Lower lobe of right lung (tissue), 2 donors: Measurements from ENCODE around the gene LTBP1. TPM values are rescaled to one million over a fixed set of nuclear protein-coding genes. Genes with fewer than 3 reads are reported as not detected.
A peak's percentile ranks its signal among the peaks of the same experiment; 100 is the strongest.

ENCODE experiments used
- ATAC-seq, 2 donors: fragments of 200-7000 bp; cut with Tn5 transposase; one replicate each; pipeline ENCODE4 v1.9.1; 2020 to 2022; ENCODE audit warnings: mild to moderate bottlenecking in 2 of 2, moderate library complexity in 2 of 2
- DNase-seq: peaks from one replicate; pipeline ENCODE4 v3.0.0-alpha.2; 2020
- H3K27ac ChIP-seq: fragments of 200-600 bp; one replicate; pipeline ENCODE4 v1.8.0; 2022
- H3K27me3 ChIP-seq: fragments of 200-600 bp; one replicate; pipeline ENCODE4 v1.8.0; 2022; ENCODE audit warnings: low read depth
- H3K36me3 ChIP-seq: fragments of 200-600 bp; one replicate; pipeline ENCODE4 v1.8.0; 2022; ENCODE audit warnings: mild to moderate bottlenecking
- H3K4me1 ChIP-seq: fragments of 200-600 bp; one replicate; pipeline ENCODE4 v1.8.0; 2022
- H3K4me3 ChIP-seq: fragments of 200-600 bp; one replicate; pipeline ENCODE4 v1.8.0; 2022; ENCODE audit warnings: mild to moderate bottlenecking
- H3K9me3 ChIP-seq: fragments of 200-600 bp; one replicate; pipeline ENCODE4 v1.8.0; 2022
- intact Hi-C: fragments of 100-400 bp; cut with DNase I; formaldehyde crosslinking; loops from one replicate; pipeline ENCODE4 v1.11.0; 2022
- total RNA-seq: library from RNA; stranded (reverse); fragmentation: NEBNext Ultra II Directional; extraction: Animal tissue kit (Norgen Biotek cat#: 25700); gene quantifications from one replicate; pipeline ENCODE4 v1.2.1, GENCODE V29; 2021
- TF ChIP-seq, protein P1 (sequence below): fragments of 200-600 bp; IDR thresholded peaks from one replicate; pipeline ENCODE4 v1.8.0; 2022; ENCODE audit warnings: antibody characterized with exemption, mild to moderate bottlenecking
- donor health status: DM: no; HTN: yes; CAD: no; lungs with severe emphysema.

LTBP1 gene
- total RNA-seq, 1 donor from 2014 or later = 34.7 TPM

DNA sequence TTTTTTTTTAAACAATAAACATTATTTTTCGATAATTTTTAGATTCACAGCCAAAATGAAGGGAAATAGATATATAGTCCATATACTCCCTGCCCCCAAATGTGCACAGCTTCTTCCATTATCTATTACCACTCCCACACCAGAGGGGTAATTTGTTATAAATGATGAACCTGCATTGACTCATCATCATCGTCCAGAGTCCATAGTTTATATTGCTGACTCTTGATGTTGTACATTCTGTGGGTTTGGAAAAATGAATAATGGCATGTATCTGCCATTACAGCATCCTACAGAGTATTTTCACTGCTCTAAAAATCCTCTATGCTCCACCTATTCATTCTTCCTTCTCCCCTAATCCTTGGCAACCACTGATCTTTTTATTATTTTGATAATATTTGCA lies 121.5 kb downstream of the LTBP1 start:
- no peaks in the 10 kb centered on the region for H3K27me3 ChIP-seq
- TF ChIP-seq, protein P1, sequence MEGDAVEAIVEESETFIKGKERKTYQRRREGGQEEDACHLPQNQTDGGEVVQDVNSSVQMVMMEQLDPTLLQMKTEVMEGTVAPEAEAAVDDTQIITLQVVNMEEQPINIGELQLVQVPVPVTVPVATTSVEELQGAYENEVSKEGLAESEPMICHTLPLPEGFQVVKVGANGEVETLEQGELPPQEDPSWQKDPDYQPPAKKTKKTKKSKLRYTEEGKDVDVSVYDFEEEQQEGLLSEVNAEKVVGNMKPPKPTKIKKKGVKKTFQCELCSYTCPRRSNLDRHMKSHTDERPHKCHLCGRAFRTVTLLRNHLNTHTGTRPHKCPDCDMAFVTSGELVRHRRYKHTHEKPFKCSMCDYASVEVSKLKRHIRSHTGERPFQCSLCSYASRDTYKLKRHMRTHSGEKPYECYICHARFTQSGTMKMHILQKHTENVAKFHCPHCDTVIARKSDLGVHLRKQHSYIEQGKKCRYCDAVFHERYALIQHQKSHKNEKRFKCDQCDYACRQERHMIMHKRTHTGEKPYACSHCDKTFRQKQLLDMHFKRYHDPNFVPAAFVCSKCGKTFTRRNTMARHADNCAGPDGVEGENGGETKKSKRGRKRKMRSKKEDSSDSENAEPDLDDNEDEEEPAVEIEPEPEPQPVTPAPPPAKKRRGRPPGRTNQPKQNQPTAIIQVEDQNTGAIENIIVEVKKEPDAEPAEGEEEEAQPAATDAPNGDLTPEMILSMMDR = no peak
- no peaks in the 10 kb centered on the region for H3K4me1 ChIP-seq
- no peaks in the 10 kb centered on the region for H3K9me3 ChIP-seq
- intact Hi-C loops = no loop called here
- no peak overlapping the region for H3K27ac ChIP-seq
- no peak for ATAC-seq
- no peak overlapping the region for H3K4me3 ChIP-seq
- H3K36me3 ChIP-seq = no peaks in the 10 kb centered on the region
- no peak for DNase-seq

DNA sequence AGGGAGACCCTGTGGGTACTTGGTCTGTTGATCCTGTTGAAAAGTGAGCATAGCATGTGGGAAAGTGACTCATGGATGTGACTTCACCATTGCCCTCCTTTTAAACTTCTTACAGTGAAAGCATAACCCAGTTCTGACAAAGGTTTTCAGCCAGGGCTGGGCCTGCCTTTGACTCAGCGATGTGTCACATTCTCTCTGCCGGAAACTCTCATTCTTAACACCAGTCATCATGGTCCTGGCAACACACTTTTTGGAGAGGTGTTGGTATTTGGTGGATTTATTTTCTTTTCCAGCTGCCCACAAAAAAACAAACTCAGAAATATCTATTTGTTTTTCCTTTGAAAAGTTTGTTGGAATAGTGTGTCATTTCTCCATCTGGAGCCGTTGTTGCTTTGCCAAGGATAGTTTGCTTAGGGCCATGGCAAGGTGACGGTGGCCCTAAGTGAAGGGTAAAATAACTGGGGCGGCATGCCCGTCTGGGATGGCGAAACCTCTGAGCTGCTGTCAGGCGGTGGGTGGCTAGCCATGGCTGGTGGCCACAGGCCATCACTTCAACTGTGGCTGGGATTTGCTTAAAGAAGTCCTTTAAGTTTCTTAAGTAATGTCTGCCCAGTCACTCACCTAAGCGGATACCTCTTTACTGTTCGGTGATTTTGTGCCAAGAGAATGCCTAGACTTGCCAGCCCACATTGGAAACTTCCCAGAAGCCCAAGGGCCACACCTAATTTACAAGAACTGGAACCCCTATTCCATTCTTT lies 123.3 kb downstream of the LTBP1 start:
- Histone ChIP-seq H3K4me3 (no peak overlapping the region), H3K27me3 (no peaks in the 10 kb centered on the region), H3K36me3 (no peaks in the 10 kb centered on the region), H3K9me3 (no peaks in the 10 kb centered on the region), H3K4me1 (no peaks in the 10 kb centered on the region), H3K27ac (no peak overlapping the region)
- intact Hi-C loops = no loop called here
- DNase-seq = no peak
- ATAC-seq = peak; percentile 76 to 78
- TF ChIP-seq, protein P1 = no peak

DNA sequence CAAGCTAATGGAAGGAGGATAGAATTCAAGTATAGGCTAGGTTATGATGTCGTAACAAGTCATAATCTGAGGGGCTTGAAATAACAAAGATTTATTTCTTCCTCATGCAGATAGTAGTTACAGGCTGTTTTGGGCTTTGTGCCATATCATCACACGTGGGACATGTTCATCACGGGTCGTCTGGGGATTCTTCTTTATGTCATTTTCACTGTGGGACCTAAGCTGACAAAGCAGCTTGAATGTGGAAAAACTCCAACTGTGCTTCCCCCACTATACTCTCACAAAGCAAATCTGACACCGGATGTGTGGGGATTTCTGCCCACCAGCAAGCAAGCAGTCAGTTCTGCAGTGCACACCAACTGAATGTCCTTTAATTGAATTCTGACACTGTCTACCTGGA lies 124.8 kb downstream of the LTBP1 start:
- no peaks in the 10 kb centered on the region for H3K27me3 ChIP-seq
- H3K36me3 ChIP-seq = no peaks in the 10 kb centered on the region
- ATAC-seq (no peak), DNase-seq (no peak)
- H3K9me3 ChIP-seq = no peaks in the 10 kb centered on the region
- H3K4me1 ChIP-seq = no peaks in the 10 kb centered on the region
- TF ChIP-seq, protein P1 = no peak
- intact Hi-C loops = no loop called here
- H3K27ac ChIP-seq = no peak overlapping the region
- H3K4me3 ChIP-seq = no peak overlapping the region

DNA sequence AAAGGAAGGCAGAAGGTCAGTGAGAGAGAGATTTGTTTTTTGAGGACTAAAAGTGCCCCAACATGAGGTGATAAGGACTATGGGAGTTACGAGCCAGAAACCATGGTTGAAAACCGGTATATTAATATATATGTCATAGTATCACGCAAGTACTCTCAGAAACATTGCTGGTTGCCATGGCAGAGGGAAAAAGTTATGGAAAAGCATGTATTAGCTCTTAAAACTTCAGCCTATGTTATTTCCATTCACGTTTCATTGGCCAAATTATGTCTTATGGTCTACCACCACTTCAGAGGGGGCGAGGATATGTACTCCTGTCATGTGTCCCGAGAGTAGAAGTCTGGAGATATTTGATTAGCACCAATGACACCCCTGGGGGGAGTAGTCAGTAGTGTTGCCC lies 125.9 kb downstream of the LTBP1 start:
- no peak overlapping the region for H3K4me3 ChIP-seq
- ATAC-seq = no peak
- no peaks in the 10 kb centered on the region for H3K9me3 ChIP-seq
- H3K27me3 ChIP-seq = no peaks in the 10 kb centered on the region
- TF ChIP-seq, protein P1 = no peak
- no peaks in the 10 kb centered on the region for H3K4me1 ChIP-seq
- no peak for DNase-seq
- intact Hi-C loops = no loop called here
- H3K36me3 ChIP-seq = no peaks in the 10 kb centered on the region
- no peak overlapping the region for H3K27ac ChIP-seq

DNA sequence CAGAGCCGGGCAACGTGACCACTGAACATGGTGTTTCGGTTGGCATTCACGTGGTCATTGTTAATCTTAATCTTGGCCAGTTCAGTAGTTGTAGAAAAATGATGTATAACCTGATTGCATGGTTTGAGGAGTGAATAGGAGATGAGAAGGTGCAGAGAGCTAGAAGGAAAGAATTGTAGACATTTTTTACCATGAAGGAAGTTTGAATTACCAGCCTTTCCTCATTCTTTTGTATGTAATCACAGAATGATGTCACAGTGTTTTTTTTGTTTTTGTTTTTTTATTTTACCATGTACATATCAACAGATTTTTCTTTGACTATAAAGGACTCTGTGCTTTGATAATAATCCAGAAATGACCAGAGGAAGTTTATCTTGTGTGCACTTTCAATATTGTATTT lies 126.3 kb downstream of the LTBP1 start:
- DNase-seq = no peak
- Histone ChIP-seq H3K4me1 (no peaks in the 10 kb centered on the region), H3K27me3 (no peaks in the 10 kb centered on the region), H3K36me3 (no peaks in the 10 kb centered on the region), H3K4me3 (no peak overlapping the region), H3K9me3 (no peaks in the 10 kb centered on the region), H3K27ac (no peak overlapping the region)
- no peak for ATAC-seq
- intact Hi-C loops = no loop called here
- TF ChIP-seq, protein P1 = no peak
